ENCODE measurements around the gene ZFYVE26.
A peak's percentile ranks its signal among the peaks of the same experiment; 100 is the strongest.
"Not testable (repeated sequence)": the region's sequence is repeated elsewhere in the genome, so short reads cannot be mapped to it uniquely, and the experiment has no call there.

ZFYVE26 gene

DNA sequence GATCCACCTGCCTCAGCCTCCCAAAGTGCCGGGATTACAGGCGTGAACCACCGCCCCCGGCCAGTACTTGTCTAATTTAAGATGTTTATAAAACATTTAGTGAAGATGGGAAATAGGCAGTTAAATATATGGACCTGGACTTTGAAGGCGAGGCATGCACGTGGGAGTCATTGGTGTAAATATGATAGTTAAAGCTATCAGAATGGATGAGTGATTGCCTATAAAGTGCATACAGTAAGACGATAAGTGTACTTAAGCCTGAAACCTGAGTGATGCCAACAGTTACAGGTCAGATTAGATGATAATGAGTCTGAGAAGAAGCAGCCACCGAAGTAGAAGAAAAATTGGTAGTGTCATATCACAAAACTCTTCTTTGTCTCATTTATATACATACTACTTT is 14.7 kb upstream of the ZFYVE26 start:
- Mint-ChIP-seq H3K4me1 (no peaks in the 10 kb centered on the region), H3K27ac (no peak overlapping the region), H3K36me3 (peaks cover 20% of the 10 kb centered on the region), H3K9me3 (peaks cover 4% of the 10 kb centered on the region), H3K4me3 (no peak overlapping the region), H3K27me3 (no peaks in the 10 kb centered on the region)
- CTCF ChIA-PET = no interaction called here
- no peak for DNase-seq

- no peak for DNase-seq
- CTCF ChIA-PET = no interaction called here
- Mint-ChIP-seq H3K36me3 (peaks cover 2% of the 10 kb centered on the region), H3K4me1 (peaks cover 43% of the 10 kb centered on the region), H3K27ac (no peak overlapping the region), H3K27me3 (no peaks in the 10 kb centered on the region), H3K9me3 (no peaks in the 10 kb centered on the region), H3K4me3 (peak overlapping the region; percentile 94)
Measured at GRCh38 chr14:67821121-67821520, 4.7 kb upstream of the ZFYVE26 start.

GRCh38 chr14:67820428-67820971 is 4.1 kb upstream of the ZFYVE26 start:
- H3K27ac Mint-ChIP-seq = peak overlapping the region; percentile 92
- H3K36me3 Mint-ChIP-seq = peaks cover 2% of the 10 kb centered on the region
- peak overlapping the region; percentile 94 for H3K4me3 Mint-ChIP-seq
- DNase-seq = no peak
- peaks cover 48% of the 10 kb centered on the region for H3K4me1 Mint-ChIP-seq
- CTCF ChIA-PET = no interaction called here
- no peaks in the 10 kb centered on the region for H3K27me3 Mint-ChIP-seq
- H3K9me3 Mint-ChIP-seq = no peaks in the 10 kb centered on the region

- peak; percentile 91 for DNase-seq
- no peaks in the 10 kb centered on the region for H3K9me3 Mint-ChIP-seq
- H3K27me3 Mint-ChIP-seq = no peaks in the 10 kb centered on the region
- CTCF ChIA-PET = no interaction called here
- no peaks in the 10 kb centered on the region for H3K36me3 Mint-ChIP-seq
- peak within 1 kb of the TSS; percentile 94 for H3K4me3 Mint-ChIP-seq
- H3K4me1 Mint-ChIP-seq = peaks cover 55% of the 10 kb centered on the region
- peak within 1 kb of the TSS; percentile 92 for H3K27ac Mint-ChIP-seq
Measured at GRCh38 chr14:67819563-67820421, 3.4 kb upstream of the ZFYVE26 start, which contains the start of gene RAD51B. Gene RAD51B, plus strand, starts transcription at chr14:67819779.

GRCh38 chr14:67818476-67818875 is 2.1 kb upstream of the ZFYVE26 start:
- Mint-ChIP-seq H3K4me1 (peaks cover 67% of the 10 kb centered on the region), H3K27ac (peak overlapping the region; percentile 35), H3K4me3 (peak overlapping the region; percentile 94)
- H3K27me3 Mint-ChIP-seq, CTCF ChIA-PET, H3K9me3 Mint-ChIP-seq, H3K36me3 Mint-ChIP-seq, DNase-seq: not testable (repeated sequence)

GRCh38 chr14:67817750-67818438 is 1.5 kb upstream of the ZFYVE26 start:
- no peaks in the 10 kb centered on the region for H3K27me3 Mint-ChIP-seq
- peaks cover 2% of the 10 kb centered on the region for H3K36me3 Mint-ChIP-seq
- H3K4me1 Mint-ChIP-seq = peaks cover 67% of the 10 kb centered on the region
- CTCF ChIA-PET = interaction anchor here (0.6 kb wide), 1 partner anchor 200 kb away, joined by 4 read pairs; no protein-coding TSS in a partner anchor
- H3K4me3 Mint-ChIP-seq = peak overlapping the region; percentile 94
- no peaks in the 10 kb centered on the region for H3K9me3 Mint-ChIP-seq
- peak overlapping the region; percentile 61 for H3K27ac Mint-ChIP-seq
- DNase-seq = no peak

- CTCF ChIA-PET = interaction anchor here (2.0 kb wide), 1 partner anchor 456 kb away, joined by 6 read pairs; the partner anchor contains the start of genes ATP6V1D and EIF2S1
- Mint-ChIP-seq H3K36me3 (peaks cover 6% of the 10 kb centered on the region), H3K27ac (peak overlapping the region; percentile 97), H3K4me3 (peak overlapping the region; percentile 93), H3K4me1 (peaks cover 60% of the 10 kb centered on the region), H3K9me3 (no peaks in the 10 kb centered on the region), H3K27me3 (no peaks in the 10 kb centered on the region)
- peak; percentile 33 for DNase-seq
Measured at GRCh38 chr14:67815573-67816225, 691 bp downstream of the ZFYVE26 start.

GRCh38 chr14:67814821-67815220 is 1.6 kb downstream of the ZFYVE26 start:
- CTCF ChIA-PET = no interaction called here
- Mint-ChIP-seq H3K36me3 (peaks cover 8% of the 10 kb centered on the region), H3K9me3 (no peaks in the 10 kb centered on the region), H3K27me3 (no peaks in the 10 kb centered on the region), H3K4me3 (peak overlapping the region; percentile 93), H3K4me1 (peaks cover 51% of the 10 kb centered on the region), H3K27ac (no peak overlapping the region)
- no peak for DNase-seq

GRCh38 chr14:67806246-67806645 is 10.1 kb downstream of the ZFYVE26 start:
- Mint-ChIP-seq H3K4me3 (no peak overlapping the region), H3K36me3 (peaks cover 35% of the 10 kb centered on the region), H3K9me3 (no peaks in the 10 kb centered on the region), H3K4me1 (no peaks in the 10 kb centered on the region), H3K27me3 (no peaks in the 10 kb centered on the region), H3K27ac (no peak overlapping the region)
- no peak for DNase-seq
- CTCF ChIA-PET = interaction anchor here (0.6 to 1.2 kb wide), 2 partner anchors 10 to 1038 kb away, joined by 3 to 4 read pairs; partner anchors contain the start of gene ZFYVE26

DNA sequence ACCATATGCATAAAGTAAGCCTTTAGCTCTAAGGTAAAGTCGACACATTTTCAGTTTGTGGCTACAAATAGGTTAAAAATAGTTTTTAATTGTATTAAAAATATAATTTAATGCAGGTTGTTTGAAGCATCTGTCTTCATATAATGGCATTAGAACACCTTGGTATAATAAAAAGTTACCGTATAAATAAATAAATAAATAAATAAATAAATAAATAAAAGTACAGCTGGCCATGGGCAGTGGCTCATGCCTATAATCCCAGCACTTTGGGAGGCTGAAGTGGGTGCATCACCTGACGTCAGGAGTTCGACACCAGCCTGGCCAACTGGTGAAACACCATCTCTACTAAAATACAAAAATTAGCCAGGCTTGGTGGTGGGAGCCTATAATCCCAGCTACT is 15.6 kb downstream of the ZFYVE26 start:
- DNase-seq = no peak
- Mint-ChIP-seq H3K9me3 (no peaks in the 10 kb centered on the region), H3K4me3 (no peak overlapping the region), H3K27me3 (no peaks in the 10 kb centered on the region), H3K36me3 (peaks cover 41% of the 10 kb centered on the region), H3K27ac (no peak overlapping the region), H3K4me1 (no peaks in the 10 kb centered on the region)
- CTCF ChIA-PET = no interaction called here

- CTCF ChIA-PET = no interaction called here
- no peaks in the 10 kb centered on the region for H3K27me3 Mint-ChIP-seq
- H3K4me3 Mint-ChIP-seq = no peak overlapping the region
- H3K4me1 Mint-ChIP-seq = no peaks in the 10 kb centered on the region
- DNase-seq = no peak
- H3K36me3 Mint-ChIP-seq = peaks cover 33% of the 10 kb centered on the region
- H3K27ac Mint-ChIP-seq = no peak overlapping the region
- no peaks in the 10 kb centered on the region for H3K9me3 Mint-ChIP-seq
Measured at GRCh38 chr14:67798731-67799130, 17.7 kb downstream of the ZFYVE26 start.

- CTCF ChIA-PET = no interaction called here
- no peak for DNase-seq
- Mint-ChIP-seq H3K27me3 (no peaks in the 10 kb centered on the region), H3K27ac (no peak overlapping the region), H3K4me1 (no peaks in the 10 kb centered on the region), H3K4me3 (no peak overlapping the region), H3K9me3 (no peaks in the 10 kb centered on the region), H3K36me3 (peaks cover 47% of the 10 kb centered on the region)
Measured at GRCh38 chr14:67787673-67788072, 28.7 kb downstream of the ZFYVE26 start.

GRCh38 chr14:67785270-67786109 is 30.9 kb downstream of the ZFYVE26 start:
- no peaks in the 10 kb centered on the region for H3K27me3 Mint-ChIP-seq
- no peaks in the 10 kb centered on the region for H3K9me3 Mint-ChIP-seq
- H3K4me3 Mint-ChIP-seq = no peak overlapping the region
- CTCF ChIA-PET = no interaction called here
- no peaks in the 10 kb centered on the region for H3K4me1 Mint-ChIP-seq
- H3K36me3 Mint-ChIP-seq = peaks cover 51% of the 10 kb centered on the region
- DNase-seq = no peak
- H3K27ac Mint-ChIP-seq = no peak overlapping the region

Measured in activated naive CD4-positive, alpha-beta T cell treated with anti-CD3 and anti-CD28 coated beads, Interleukin-2, amount 10 ng/mL, durations not matched to agents 7 days and 5 days (primary cell).